ENCODE results near the gene PIP5K1B. TPM values are rescaled to one million over a fixed set of nuclear protein-coding genes. Genes with fewer than 3 reads are reported as not detected.

The PIP5K1B gene
- total and polyA plus RNA-seq, 2 donors (not counting 3 experiments of a cell fraction or from before 2014, with no cell fraction given), result 0.27 TPM; not detected in 1

DNA sequence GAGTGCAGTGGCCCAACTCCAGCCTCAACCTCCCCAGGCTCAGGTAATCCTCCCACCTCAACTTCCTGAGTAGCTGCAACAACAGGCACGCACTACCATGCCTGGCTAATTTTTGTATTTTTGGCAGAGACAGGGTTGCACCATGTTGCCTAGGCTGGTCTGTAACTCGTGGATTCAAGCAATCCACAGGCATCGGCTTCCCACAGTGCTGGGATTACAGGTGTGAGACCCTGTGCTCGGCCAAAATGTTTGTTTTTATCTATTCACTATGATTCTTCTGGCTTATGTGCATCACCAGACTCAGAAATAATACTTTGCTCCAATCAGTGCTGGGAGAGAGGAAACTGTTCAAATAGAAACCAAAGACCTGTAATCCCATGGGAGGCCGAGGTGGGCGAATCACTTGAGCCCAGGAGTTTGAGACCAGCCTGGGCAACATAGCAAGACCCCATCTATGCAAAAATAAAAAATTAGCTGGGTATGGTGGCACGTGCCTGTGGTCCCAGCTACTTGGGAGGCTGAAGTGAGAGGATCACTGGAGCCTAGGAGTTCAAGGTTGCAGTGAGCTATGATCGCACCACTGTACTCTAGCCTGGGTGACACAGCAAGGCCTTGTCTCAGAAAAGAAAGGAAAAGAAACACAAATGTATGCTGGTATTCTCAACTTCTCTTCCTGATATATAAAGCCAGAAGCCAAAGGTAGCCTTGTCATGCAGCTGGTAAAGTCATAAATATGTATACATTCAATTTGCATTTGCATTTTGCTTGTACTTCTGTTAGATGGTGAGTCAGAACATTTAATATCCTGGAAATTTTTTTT, 4.5 kb downstream of the PIP5K1B start:
- no peaks in the 10 kb centered on the region for H3K36me3 ChIP-seq (ENCODE audit: control insufficient read depth in 2 of 2, extremely low read depth in 1 of 2, insufficient read depth in 2 of 2, low read length in 2 of 2)
- H3K27ac ChIP-seq (ENCODE audit: insufficient read depth, low read depth, low read length), result no peak overlapping the region
- BruUV-seq (replicated peaks), result no TSS peak
- no peak overlapping the region for H3K9ac ChIP-seq (replicated peaks; ENCODE audit: extremely low read depth, insufficient read depth, low read length)
- intact Hi-C loops (cut with micrococcal nuclease) (loop anchor here (5.0 kb wide), 1 partner anchor 68 kb away; no protein-coding TSS in a partner anchor), dilution Hi-C loops (cut with MboI; ENCODE audit: extremely low pct_ligation_motif_present, low sequenced_read_pairs) (no loop called here)
- H4K20me1 ChIP-seq (replicated peaks; ENCODE audit: control insufficient read depth, extremely low read depth, insufficient read depth, low read length), result no peaks in the 10 kb centered on the region
- H3K27me3 ChIP-seq (ENCODE audit: control insufficient read depth in 2 of 2, insufficient read depth in 2 of 2, low read length in 2 of 2), result peaks cover 25 to 37% of the 10 kb centered on the region in 2 experiments
- H3K4me1 ChIP-seq (ENCODE audit: control insufficient read depth, extremely low read depth, insufficient read depth, low read length), result no peaks in the 10 kb centered on the region
- H3K4me2 ChIP-seq (ENCODE audit: insufficient read depth, low read length), result no peak overlapping the region
- no peaks in the 10 kb centered on the region for H3K79me2 ChIP-seq (ENCODE audit: control insufficient read depth, insufficient read depth, low read length)
- TF ChIP-seq JUN (IDR thresholded peaks at IDR 0.05; ENCODE audit: borderline replicate concordance, insufficient read depth, insufficient read length, low read depth) (no peak), FOS (IDR thresholded peaks at IDR 0.05; ENCODE audit: borderline replicate concordance, insufficient read depth, low read length) (no peak), EZH2 (IDR thresholded peaks at IDR 0.05; ENCODE audit: borderline replicate concordance, low read depth, low read length, severe bottlenecking) (no peak), GATA2 (IDR thresholded peaks at IDR 0.05; ENCODE audit: insufficient read depth, insufficient read length, low read depth, low read length) (no peak), MYC (IDR thresholded peaks at IDR 0.05; ENCODE audit: low read depth, low read length) (no peak), POLR2A (IDR thresholded peaks at IDR 0.05; ENCODE audit: low read depth, low read length) (no peak)
- TF ChIP-seq, protein P1, sequence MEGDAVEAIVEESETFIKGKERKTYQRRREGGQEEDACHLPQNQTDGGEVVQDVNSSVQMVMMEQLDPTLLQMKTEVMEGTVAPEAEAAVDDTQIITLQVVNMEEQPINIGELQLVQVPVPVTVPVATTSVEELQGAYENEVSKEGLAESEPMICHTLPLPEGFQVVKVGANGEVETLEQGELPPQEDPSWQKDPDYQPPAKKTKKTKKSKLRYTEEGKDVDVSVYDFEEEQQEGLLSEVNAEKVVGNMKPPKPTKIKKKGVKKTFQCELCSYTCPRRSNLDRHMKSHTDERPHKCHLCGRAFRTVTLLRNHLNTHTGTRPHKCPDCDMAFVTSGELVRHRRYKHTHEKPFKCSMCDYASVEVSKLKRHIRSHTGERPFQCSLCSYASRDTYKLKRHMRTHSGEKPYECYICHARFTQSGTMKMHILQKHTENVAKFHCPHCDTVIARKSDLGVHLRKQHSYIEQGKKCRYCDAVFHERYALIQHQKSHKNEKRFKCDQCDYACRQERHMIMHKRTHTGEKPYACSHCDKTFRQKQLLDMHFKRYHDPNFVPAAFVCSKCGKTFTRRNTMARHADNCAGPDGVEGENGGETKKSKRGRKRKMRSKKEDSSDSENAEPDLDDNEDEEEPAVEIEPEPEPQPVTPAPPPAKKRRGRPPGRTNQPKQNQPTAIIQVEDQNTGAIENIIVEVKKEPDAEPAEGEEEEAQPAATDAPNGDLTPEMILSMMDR (IDR thresholded peaks at IDR 0.05; ENCODE audit: extremely low read depth in 1 of 2, insufficient read depth in 1 of 2, low read depth in 1 of 2, low read length in 2 of 2), result no peak
- DNase-seq (ENCODE audit: low read depth, low spot score), result no peak
- no peaks in the 10 kb centered on the region for H3K9me3 ChIP-seq (replicated peaks; ENCODE audit: control insufficient read depth, insufficient read depth, low read length)
- H2AFZ ChIP-seq (ENCODE audit: low read depth, low read length), result no peak overlapping the region
- POLR2A ChIA-PET, result no interaction called here
- CTCF ChIA-PET, result no interaction called here
- no peak for FAIRE-seq
- no peaks in the 10 kb centered on the region for H3K9me1 ChIP-seq (replicated peaks; ENCODE audit: control insufficient read depth, extremely low read depth, insufficient read depth, low read length)
- no peak overlapping the region for H3K4me3 ChIP-seq (replicated peaks in 1 of 3; ENCODE audit: insufficient read depth in 1 of 3, low read depth in 1 of 3, low read length in 3 of 3)
